Measurements from ENCODE around the gene ERC2.

DNA sequence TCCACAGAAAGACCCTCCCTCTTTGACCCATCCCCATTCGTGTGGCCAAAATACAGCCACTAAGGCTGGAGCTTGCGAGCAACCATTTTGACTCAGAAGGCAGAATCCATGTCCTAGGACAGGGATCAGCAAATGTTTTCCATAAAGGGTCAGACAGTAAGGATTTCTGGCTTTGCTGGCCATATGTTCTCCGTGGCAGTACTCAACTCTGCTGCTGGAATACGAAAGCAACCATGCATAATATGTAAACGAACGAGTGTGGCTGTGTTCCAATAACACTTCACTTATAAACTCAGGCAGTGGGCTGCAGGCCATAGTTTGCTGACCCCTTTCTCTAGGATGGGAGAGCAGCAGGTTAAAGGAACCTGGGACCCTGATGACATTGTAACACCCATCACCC lies 903.5 kb downstream of the ERC2 start:
- TF ChIP-seq EP300 (IDR thresholded peaks at IDR 0.05) = no peak
- TF ChIP-seq, protein P1, sequence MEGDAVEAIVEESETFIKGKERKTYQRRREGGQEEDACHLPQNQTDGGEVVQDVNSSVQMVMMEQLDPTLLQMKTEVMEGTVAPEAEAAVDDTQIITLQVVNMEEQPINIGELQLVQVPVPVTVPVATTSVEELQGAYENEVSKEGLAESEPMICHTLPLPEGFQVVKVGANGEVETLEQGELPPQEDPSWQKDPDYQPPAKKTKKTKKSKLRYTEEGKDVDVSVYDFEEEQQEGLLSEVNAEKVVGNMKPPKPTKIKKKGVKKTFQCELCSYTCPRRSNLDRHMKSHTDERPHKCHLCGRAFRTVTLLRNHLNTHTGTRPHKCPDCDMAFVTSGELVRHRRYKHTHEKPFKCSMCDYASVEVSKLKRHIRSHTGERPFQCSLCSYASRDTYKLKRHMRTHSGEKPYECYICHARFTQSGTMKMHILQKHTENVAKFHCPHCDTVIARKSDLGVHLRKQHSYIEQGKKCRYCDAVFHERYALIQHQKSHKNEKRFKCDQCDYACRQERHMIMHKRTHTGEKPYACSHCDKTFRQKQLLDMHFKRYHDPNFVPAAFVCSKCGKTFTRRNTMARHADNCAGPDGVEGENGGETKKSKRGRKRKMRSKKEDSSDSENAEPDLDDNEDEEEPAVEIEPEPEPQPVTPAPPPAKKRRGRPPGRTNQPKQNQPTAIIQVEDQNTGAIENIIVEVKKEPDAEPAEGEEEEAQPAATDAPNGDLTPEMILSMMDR (IDR thresholded peaks at IDR 0.05) = no peak
- no peak for TF ChIP-seq POLR2A (IDR thresholded peaks at IDR 0.05)
- no peak for TF ChIP-seq POLR2AphosphoS5 (IDR thresholded peaks at IDR 0.05)
